Keratinocyte (primary cell): ENCODE data around the gene MUC6.

Experiments used
- EZH2 ChIP-seq: IDR thresholded peaks from one replicate; pipeline ENCODE4 v1.6.1; 2012; ENCODE audit warnings: inconsistent platforms, mild to moderate bottlenecking, low read length, moderate library complexity
- TF ChIP-seq, protein P1 (sequence below), 3 experiments: IDR thresholded peaks in 1 of 3; conservative IDR thresholded peaks in 1 of 3; optimal IDR thresholded peaks in 1 of 3; 2 replicates in 2 of 3; 3 replicates in 1 of 3; pipeline versions ENCODE3 to v1.5.1; 2011; ENCODE audit warnings: low read length in 3 of 3, mild to moderate bottlenecking in 3 of 3, moderate library complexity in 2 of 3, control low read depth in 1 of 3, inconsistent platforms in 1 of 3; ENCODE audit not compliant: insufficient read depth in 2 of 3; ENCODE audit errors: extremely low read depth in 1 of 3

DNA sequence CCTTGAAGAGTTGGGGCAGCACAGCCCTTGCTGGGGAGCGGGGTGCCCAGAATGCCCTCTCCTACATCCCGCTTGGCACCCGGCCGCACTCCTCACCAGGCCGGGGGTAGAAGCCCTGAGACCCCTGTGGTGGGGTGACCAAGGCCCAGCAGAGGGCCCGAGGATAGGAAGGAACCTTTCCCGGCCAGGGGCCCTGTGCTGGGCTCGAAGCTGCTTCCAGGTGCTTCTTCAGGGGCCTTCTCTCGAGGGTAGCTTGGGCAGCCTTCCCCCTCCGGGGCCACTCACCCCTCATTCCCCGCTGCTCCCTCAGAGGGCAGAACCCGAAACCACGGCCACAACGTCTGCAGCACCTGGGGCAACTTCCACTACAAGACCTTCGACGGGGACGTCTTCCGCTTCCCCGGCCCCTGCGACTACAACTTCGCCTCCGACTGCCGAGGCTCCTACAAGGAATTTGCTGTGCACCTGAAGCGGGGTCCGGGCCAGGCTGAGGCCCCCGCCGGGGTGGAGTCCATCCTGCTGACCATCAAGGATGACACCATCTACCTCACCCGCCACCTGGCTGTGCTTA is 38.9 kb upstream of the MUC6 start:
- no peak for TF ChIP-seq EZH2
- TF ChIP-seq, protein P1, sequence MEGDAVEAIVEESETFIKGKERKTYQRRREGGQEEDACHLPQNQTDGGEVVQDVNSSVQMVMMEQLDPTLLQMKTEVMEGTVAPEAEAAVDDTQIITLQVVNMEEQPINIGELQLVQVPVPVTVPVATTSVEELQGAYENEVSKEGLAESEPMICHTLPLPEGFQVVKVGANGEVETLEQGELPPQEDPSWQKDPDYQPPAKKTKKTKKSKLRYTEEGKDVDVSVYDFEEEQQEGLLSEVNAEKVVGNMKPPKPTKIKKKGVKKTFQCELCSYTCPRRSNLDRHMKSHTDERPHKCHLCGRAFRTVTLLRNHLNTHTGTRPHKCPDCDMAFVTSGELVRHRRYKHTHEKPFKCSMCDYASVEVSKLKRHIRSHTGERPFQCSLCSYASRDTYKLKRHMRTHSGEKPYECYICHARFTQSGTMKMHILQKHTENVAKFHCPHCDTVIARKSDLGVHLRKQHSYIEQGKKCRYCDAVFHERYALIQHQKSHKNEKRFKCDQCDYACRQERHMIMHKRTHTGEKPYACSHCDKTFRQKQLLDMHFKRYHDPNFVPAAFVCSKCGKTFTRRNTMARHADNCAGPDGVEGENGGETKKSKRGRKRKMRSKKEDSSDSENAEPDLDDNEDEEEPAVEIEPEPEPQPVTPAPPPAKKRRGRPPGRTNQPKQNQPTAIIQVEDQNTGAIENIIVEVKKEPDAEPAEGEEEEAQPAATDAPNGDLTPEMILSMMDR (optimal IDR thresholded peaks at IDR 0.05 in 1 of 3, IDR thresholded peaks at IDR 0.05 in 1 of 3, conservative IDR thresholded peaks at IDR 0.05 in 1 of 3; ENCODE audit: extremely low read depth in 1 of 3, insufficient read depth in 2 of 3, low read length in 3 of 3): no peak
